Stomach smooth muscle (tissue), 2 donors: ENCODE data around the gene SEPTIN5.

ENCODE experiments used
- H3K27ac ChIP-seq: one replicate; pipeline ENCODE4 v1.7.0; 2013; ENCODE audit warnings: mild to moderate bottlenecking, low read length, inconsistent platforms
- H3K27me3 ChIP-seq, 2 donors: one replicate each; pipeline ENCODE4 v1.7.0; 2013; ENCODE audit warnings: low read length in 2 of 2; ENCODE audit not compliant: insufficient read depth in 2 of 2, control insufficient read depth in 1 of 2
- H3K36me3 ChIP-seq, 2 donors: one replicate each; pipeline ENCODE4 v1.7.0; 2013; ENCODE audit warnings: low read length in 2 of 2; ENCODE audit not compliant: control insufficient read depth in 2 of 2, insufficient read depth in 2 of 2
- H3K4me1 ChIP-seq: one replicate; pipeline ENCODE4 v1.7.0; 2013; ENCODE audit warnings: low read length; ENCODE audit not compliant: control insufficient read depth, insufficient read depth
- H3K4me3 ChIP-seq, 2 donors: one replicate each; pipeline ENCODE4 v1.7.0; 2013; ENCODE audit warnings: low read length in 2 of 2
- H3K9ac ChIP-seq, 2 donors: one replicate each; pipeline ENCODE4 v1.7.0; 2013; ENCODE audit warnings: low read length in 2 of 2, mild to moderate bottlenecking in 1 of 2
- H3K9me3 ChIP-seq, 2 donors: one replicate each; pipeline ENCODE4 v1.7.0; 2013; ENCODE audit warnings: low read length in 2 of 2; ENCODE audit not compliant: control insufficient read depth in 2 of 2
- donor health status: healthy.
- donor health status: Pancreatic carcinoma.

Gene SEPTIN5

DNA sequence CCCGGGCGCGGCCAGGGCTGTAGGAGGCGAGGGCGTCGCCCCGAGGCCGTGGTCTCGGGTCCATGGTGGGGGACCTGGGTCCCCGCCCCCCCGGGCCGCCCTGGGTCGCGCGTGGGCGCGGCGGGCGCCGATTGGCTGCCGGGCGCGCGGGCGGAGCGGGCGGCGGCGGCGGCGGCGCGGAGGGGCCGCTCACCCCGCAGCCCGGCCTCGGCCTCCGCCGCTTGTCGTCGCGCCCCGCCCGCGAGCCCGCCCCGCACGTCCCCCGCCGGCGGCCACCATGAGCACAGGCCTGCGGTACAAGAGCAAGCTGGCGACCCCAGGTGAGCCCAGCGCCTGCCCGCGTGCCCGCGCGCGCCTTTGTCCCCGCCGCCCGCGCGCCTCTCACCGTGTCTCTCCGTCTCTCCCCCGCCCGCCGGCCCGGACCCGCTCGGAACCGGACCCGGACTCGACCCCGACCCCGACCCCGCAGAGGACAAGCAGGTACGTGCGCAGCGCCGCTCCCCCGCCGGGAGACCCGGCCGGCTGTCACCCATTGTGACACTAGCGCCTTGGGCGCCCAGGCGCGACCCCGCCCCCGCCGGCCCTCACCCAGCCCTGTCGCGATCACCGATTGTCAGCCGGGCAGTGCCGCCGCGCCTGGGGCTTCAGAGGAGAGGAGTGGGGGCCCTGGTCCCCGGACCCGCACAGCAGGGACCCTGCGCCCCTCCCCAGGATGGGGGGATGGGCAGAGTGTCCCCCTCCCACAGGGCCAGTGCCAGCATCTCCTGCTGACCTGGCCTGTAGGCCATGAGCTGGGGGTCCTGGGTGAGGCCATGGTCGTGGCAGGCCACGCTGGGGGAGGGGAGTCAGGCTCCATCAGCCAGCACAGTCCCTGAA, at the start of gene SEPTIN5:
SEPTIN5 (plus strand) TSS at position 192 of the 876 bp plus-strand sequence; CDS start at position 278, 86 bp downstream.
- peak within 1 kb of the TSS; percentile 51 to 74 for H3K4me3 ChIP-seq
- H3K36me3 ChIP-seq, result no peaks in the 10 kb centered on the region
- H3K4me1 ChIP-seq, result peaks cover 36% of the 10 kb centered on the region
- no peak within 1 kb of the TSS for H3K27ac ChIP-seq
- peak within 1 kb of the TSS; percentile 15 to 47 for H3K9ac ChIP-seq
- H3K9me3 ChIP-seq, result no peaks in the 10 kb centered on the region
- H3K27me3 ChIP-seq, result peaks cover 2 to 5% of the 10 kb centered on the region in 2 donors

DNA sequence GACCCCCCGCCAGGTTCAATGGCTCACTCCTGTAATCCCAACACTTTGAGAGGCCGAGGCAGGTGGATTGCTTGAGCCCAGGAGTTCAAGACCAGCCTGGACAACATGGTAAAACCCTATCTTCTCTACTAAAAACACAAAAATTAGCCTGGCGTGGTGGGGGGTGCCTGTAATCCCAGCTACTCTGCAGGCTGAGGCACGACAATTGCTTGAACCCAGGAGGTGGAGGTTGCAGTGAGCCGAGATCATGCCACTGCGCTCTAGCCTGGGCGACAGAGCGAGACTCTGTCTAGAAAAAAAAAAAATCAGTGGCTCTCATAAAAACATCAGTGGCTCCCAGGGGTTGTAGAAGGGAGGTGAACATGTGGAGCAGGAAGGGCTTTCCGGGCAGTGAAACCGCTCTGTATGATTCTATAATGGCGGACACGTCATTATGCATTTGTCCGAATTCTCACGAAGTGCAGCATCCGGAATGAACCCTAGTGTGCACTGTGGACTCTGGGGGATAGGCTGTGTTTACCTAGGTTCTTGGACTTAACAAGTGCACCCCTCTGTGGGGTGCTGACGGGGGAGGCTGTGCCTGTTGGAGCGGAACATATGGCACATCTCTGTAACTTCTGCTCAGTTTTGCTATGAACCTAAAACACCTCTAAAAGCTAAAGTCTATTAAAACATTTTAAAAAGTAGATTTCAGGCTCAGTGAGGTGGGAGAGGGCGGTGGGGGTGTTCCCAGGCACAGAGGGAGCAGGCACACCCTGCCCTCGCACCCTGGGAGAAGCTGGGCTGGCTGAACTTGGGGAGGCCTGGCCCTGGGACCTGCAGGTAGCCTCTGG, 49.1 kb upstream of the SEPTIN5 start:
- Histone ChIP-seq H3K4me1 (peaks cover 10% of the 10 kb centered on the region), H3K27ac (no peak overlapping the region), H3K9ac (no peak overlapping the region), H3K9me3 (no peaks in the 10 kb centered on the region), H3K27me3 (no peaks in the 10 kb centered on the region), H3K36me3 (no peaks in the 10 kb centered on the region), H3K4me3 (no peak overlapping the region)

DNA sequence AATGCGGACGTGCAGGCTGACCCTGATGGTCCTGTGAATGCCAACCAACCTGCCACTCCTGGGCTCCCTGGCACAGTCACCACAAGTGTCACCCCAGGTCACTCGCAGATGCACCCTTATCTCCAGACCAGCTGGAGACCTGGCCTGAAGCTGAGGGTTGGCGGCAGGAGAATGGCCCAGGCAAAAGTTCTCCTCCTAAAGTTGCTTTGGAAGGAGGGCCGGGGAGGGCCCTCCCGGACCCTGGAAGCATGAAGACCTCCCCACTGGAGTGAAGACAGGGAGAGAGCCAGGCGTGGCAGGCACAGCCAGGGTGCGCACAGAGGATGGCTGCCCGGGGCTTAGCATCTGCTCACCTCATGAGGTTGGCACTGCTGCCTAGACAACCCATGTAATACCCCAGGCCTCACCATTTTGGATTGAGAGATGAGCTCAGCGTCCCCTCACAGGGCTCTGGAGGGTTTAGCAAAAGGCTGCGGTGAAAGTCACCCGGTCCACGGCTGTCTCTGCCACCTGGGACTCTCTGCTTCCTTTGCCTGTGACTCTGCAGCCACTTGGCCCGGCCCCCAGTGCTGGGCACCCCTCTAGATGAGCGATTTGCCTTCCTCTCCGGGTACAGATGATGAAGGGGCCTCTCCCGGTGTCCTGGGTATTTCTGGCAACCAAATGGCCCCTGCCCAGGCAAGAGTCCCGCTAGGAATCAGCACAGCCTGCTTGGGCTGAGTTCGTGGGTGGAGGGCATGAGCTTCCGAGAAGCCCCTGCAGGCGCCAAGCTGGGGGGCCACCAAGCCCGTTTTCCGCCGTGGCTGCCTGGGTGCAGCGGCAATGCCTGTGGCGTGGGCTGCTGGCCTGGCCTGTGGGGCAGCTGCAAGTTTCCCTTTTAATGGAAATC, 48.3 kb upstream of the SEPTIN5 start:
- H3K36me3 ChIP-seq, result no peaks in the 10 kb centered on the region
- peaks cover 10% of the 10 kb centered on the region for H3K4me1 ChIP-seq
- H3K4me3 ChIP-seq, result no peak overlapping the region
- H3K27me3 ChIP-seq, result no peaks in the 10 kb centered on the region
- no peak overlapping the region for H3K27ac ChIP-seq
- no peak overlapping the region for H3K9ac ChIP-seq
- no peaks in the 10 kb centered on the region for H3K9me3 ChIP-seq

DNA sequence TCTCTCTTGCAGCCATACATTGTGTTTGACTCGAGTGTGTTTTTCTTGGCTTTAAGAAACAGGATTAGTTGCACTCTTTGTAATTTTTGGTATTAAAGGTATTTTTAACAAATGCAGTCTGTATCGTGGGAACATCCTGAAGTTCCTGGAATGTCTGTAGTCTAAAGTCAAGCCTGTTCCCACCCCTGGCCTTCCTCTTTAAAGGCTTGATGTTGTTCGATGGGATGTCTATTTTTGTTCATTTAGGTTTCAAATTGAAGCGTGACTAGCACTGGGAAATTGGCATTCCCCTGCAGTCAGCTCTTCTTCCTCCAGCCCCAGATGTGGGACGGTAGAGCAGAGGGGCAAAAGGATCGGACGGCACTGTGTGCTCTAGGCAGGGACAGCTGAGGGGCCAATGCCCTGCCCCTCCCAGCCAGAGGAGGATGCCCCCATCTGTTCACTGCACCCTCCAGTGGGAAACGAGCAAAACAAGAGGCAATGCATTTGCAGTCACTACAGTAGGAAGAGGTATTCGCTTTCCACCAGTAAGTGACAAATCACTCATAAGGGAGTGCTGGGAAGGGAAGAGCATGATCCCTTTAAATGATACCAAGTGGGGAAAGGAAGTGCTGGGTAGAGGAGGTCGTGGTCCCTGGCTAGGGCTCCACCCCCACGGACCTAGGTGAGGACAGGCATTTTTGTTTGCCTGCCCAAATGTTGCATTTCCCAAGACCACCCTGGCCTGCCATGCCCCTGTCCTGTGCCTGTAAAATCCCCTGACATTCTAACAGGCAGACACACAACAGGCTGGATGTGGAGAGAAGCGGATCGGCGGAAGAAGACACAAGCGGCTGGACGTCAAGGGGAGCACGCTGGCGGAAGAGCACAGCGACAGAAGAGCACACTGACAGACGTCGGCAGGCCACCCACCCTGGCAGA, 47.4 kb upstream of the SEPTIN5 start:
- H3K9ac ChIP-seq, result no peak overlapping the region
- no peak overlapping the region for H3K4me3 ChIP-seq
- H3K9me3 ChIP-seq, result no peaks in the 10 kb centered on the region
- no peaks in the 10 kb centered on the region for H3K27me3 ChIP-seq
- peaks cover 10% of the 10 kb centered on the region for H3K4me1 ChIP-seq
- H3K36me3 ChIP-seq, result no peaks in the 10 kb centered on the region
- H3K27ac ChIP-seq, result no peak overlapping the region

DNA sequence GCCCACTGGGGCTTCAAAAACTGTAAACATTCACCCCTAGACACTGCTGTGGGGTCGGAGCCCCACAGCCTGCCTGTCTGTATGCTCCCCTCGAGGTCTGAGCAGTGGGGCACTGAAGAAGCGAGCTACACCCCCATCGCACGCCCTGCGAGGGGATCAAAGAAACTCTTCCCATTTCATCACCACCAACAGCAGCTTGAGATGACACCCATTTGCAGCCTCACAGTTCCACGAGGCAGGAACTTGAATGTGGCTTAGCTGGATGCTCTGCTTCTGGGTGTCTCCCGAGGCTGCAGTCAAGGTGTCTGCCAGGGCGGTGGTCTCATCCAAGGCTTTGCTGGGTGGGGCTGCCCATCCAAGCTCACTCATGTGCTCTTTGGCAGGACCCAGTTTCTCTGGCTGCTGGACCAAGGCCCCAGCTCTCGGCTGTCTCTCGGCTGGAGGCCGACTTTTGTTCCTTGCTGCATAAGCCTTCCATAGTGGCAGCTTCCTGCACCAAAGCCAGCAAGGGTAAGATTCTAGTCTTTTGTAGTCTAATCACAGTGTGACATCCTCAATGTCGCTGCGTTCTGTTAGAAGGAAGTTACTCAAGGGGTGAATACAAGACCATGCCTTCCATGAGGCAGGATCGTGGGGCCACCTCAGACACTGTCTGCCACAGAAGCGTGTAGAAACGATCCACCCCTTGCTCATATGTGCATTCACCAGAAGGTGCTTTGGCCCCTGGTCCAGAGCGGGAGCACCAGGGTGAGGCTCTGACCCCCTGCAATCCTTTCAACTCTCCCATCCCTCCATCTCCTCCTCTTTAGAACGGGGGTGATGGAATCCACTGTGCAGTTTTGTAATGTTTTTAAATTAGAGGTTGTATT, 46.2 kb upstream of the SEPTIN5 start:
- no peaks in the 10 kb centered on the region for H3K27me3 ChIP-seq
- no peaks in the 10 kb centered on the region for H3K36me3 ChIP-seq
- peaks cover 10% of the 10 kb centered on the region for H3K4me1 ChIP-seq
- no peak overlapping the region for H3K9ac ChIP-seq
- H3K9me3 ChIP-seq, result no peaks in the 10 kb centered on the region
- H3K27ac ChIP-seq, result no peak overlapping the region
- no peak overlapping the region for H3K4me3 ChIP-seq

DNA sequence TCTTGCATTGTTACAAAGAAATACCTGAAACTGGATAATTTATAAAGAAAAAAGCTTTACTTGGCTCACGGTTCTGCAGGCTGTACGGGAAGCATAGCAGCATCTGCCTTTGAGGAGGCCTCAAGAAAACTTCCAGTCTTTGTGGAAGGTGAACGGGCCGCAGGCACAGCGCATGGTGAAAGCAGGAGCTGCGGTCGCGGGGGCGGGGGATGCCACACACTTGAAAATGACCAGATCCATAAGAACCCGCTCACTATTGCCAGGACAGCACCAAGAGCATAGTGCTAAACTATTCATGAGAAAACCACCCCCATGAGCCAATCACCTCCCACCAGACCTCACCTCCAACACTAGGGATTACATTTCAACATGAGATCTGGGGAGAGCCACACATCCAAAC, 45.6 kb upstream of the SEPTIN5 start:
- no peak overlapping the region for H3K9ac ChIP-seq
- H3K27me3 ChIP-seq, result peaks cover 0 to 2% of the 10 kb centered on the region in 2 donors
- H3K9me3 ChIP-seq, result no peaks in the 10 kb centered on the region
- H3K36me3 ChIP-seq, result no peaks in the 10 kb centered on the region
- H3K4me3 ChIP-seq, result no peak overlapping the region
- peaks cover 4% of the 10 kb centered on the region for H3K4me1 ChIP-seq
- no peak overlapping the region for H3K27ac ChIP-seq

DNA sequence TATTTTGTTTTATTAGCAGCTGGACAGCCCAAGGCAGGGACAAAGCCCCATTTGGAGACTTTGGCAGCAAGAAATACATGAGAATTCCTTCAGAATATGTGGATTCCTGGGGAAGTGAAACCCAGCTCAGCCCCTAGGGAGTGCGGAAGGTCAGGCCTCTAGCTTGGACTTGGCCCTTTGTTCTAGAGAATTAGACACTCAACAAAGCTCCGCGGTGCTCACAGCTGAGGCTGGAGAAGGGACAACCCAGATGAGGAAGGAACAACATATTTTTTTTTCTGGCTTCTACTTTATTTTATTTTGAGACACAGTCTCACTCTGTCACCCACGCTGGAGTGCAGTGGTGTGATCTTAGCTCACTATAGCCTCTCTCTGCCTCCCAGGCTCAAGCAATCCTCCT, 44.7 kb upstream of the SEPTIN5 start:
- Histone ChIP-seq H3K27me3 (peaks cover 0 to 4% of the 10 kb centered on the region in 2 donors), H3K9me3 (no peaks in the 10 kb centered on the region), H3K4me3 (no peak overlapping the region), H3K36me3 (no peaks in the 10 kb centered on the region), H3K4me1 (no peaks in the 10 kb centered on the region), H3K27ac (no peak overlapping the region), H3K9ac (no peak overlapping the region)

DNA sequence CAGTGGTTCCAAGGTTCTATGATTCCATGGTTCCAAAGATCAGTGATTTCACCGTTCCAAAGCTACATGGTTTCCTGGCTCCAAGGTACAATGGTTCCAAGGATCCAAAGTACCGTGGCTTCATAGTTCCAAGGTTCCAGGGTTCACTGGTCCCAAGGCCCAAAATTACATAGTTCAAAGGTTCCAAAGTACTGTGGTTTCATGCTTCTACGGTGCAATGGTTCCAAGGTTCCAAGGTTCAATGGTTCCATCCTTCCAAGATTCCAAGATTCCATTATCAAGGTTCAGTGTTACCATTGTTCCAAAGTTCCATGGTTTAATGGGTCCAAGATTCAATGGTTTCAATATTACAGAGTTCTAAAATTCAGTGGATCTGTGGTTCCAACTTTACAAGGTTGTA, 43.0 kb upstream of the SEPTIN5 start:
- Histone ChIP-seq H3K9ac (no peak overlapping the region), H3K27ac (no peak overlapping the region), H3K4me1 (no peaks in the 10 kb centered on the region), H3K9me3 (no peaks in the 10 kb centered on the region), H3K27me3 (peaks cover 0 to 4% of the 10 kb centered on the region in 2 donors), H3K36me3 (no peaks in the 10 kb centered on the region), H3K4me3 (no peak overlapping the region)
